ENCODE measurements around the gene ARL8A.

DNA sequence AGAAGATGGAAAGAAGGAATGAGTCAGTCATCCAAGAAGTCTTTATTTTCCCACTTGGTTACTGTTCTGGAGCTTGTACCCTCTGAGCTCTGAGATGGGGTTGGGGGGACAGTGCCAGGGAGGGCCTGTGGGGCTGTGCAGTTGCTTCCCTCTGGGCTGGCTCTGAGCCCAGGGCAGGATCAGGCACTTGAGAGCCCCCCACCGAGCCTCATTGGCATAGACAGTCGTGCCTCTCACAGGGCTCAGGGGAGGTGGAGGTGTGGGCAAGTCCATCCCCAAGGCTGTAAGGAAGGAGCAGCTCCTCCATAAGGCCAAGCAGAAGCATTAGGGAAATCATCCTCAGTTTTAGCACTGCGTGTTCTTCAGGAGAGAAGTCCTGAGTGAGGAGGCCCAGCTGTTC is 2.5 kb upstream of the ARL8A start:
- TF ChIP-seq, protein P1, sequence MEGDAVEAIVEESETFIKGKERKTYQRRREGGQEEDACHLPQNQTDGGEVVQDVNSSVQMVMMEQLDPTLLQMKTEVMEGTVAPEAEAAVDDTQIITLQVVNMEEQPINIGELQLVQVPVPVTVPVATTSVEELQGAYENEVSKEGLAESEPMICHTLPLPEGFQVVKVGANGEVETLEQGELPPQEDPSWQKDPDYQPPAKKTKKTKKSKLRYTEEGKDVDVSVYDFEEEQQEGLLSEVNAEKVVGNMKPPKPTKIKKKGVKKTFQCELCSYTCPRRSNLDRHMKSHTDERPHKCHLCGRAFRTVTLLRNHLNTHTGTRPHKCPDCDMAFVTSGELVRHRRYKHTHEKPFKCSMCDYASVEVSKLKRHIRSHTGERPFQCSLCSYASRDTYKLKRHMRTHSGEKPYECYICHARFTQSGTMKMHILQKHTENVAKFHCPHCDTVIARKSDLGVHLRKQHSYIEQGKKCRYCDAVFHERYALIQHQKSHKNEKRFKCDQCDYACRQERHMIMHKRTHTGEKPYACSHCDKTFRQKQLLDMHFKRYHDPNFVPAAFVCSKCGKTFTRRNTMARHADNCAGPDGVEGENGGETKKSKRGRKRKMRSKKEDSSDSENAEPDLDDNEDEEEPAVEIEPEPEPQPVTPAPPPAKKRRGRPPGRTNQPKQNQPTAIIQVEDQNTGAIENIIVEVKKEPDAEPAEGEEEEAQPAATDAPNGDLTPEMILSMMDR (IDR thresholded peaks at IDR 0.05): no peak
- TF ChIP-seq POLR2A (IDR thresholded peaks at IDR 0.05): no peak
